Measurements from ENCODE around the gene TSPAN9. TPM values are rescaled to one million over a fixed set of nuclear protein-coding genes. Genes with fewer than 3 reads are reported as not detected.

Gene TSPAN9
- total RNA-seq, 1 experiment from 2014 or later: 13.4 TPM

DNA sequence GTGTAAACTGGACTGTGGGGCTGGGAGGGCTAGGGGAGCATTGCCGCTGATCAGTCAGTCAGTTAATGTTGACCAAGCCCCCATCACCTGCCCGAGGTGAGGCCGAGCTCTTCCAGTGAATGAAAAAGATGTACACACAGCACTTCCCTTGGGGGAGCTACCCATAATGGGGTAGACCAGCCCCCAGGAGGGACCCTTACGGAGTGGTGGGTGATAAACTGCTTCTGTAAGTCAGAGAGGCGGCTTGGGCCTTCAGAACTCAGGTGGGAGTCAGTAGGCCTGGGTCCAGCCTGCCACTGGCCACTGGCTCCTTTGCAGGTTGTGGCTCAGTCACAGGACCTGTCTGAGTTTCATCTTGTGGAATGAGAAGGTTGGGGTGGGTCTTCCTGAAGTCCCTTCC, 43.5 kb downstream of the TSPAN9 start:
- no TSS peak for BruUV-seq (replicated peaks)
- intact Hi-C loops (cut with micrococcal nuclease): no loop called here
- CTCF ChIA-PET: interaction anchor here (0.5 to 5.7 kb wide), 9 partner anchors 8 to 657 kb away, joined by 3 to 26 read pairs (median 6); no protein-coding TSS in a partner anchor
- no peak for DNase-seq (ENCODE audit: unreplicated experiment)
- TF ChIP-seq CTCF (IDR thresholded peaks at IDR 0.05; ENCODE audit: unreplicated experiment): no peak
- Mint-ChIP-seq H3K36me3 (ENCODE audit: insufficient read depth, unreplicated experiment) (no peaks in the 10 kb centered on the region), H3K27me3 (ENCODE audit: insufficient read depth, unreplicated experiment) (no peaks in the 10 kb centered on the region), H3K27ac (ENCODE audit: low read depth, unreplicated experiment) (peak overlapping the region; percentile 92), H3K4me3 (ENCODE audit: unreplicated experiment) (peak overlapping the region; percentile 52), H3K4me1 (ENCODE audit: insufficient read depth, unreplicated experiment) (peaks cover 46% of the 10 kb centered on the region), H3K9me3 (ENCODE audit: unreplicated experiment) (no peaks in the 10 kb centered on the region)
- POLR2A ChIA-PET: interaction anchor here (0.7 to 1.4 kb wide), 4 partner anchors 9 to 753 kb away, joined by 3 to 7 read pairs (median 4); partner anchors contain the start of gene PARP11

DNA sequence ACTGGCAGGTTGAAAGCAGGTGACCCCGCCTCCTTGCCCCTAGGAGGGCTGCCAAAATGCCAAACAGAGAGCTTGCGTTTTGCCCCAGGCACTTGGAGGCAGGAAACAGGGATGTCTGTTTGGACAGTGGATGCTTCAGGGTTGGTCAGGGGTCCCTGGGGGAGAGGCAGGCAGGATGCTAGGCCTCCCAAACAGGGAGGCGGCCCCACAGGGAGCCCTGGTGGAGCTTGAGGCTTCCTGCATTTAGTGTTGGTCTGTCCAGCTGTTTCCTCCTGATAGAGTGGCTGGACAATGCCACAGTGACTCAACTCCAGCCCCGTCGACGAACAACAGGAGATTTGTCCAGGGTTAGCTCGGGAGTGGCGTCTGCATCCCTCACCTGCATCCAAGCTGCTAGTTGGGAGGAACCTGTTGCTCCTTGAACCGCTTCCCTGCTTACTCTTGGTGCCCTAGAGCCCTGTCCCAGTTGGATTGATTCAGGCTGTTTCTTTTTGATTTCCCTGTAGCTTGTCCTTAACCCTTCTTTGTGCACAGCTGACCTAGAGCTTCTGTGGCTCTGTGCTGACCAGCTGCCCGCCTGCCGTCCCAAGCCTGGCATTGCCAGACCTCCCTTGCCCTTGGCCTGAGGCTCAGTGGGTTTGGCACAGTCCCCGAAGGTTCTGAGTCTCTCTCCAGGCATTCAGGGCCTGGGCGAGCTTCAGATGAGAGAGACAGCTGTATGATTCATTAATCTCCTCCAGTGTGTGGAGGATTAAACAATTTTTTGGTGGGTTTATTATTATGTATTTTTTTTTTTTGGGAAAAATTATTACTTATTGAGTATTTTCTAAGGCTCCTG, 45.9 kb downstream of the TSPAN9 start:
- Mint-ChIP-seq H3K4me1 (ENCODE audit: insufficient read depth, unreplicated experiment) (peaks cover 33% of the 10 kb centered on the region), H3K27me3 (ENCODE audit: insufficient read depth, unreplicated experiment) (no peaks in the 10 kb centered on the region), H3K27ac (ENCODE audit: low read depth, unreplicated experiment) (peak overlapping the region; percentile 33), H3K4me3 (ENCODE audit: unreplicated experiment) (no peak overlapping the region), H3K9me3 (ENCODE audit: unreplicated experiment) (no peaks in the 10 kb centered on the region), H3K36me3 (ENCODE audit: insufficient read depth, unreplicated experiment) (no peaks in the 10 kb centered on the region)
- ChIA-PET POLR2A (interaction anchor here (0.7 to 1.4 kb wide), 6 partner anchors 9 to 90 kb away, joined by 3 to 7 read pairs (median 5); no protein-coding TSS in a partner anchor), CTCF (interaction anchor here (1.3 to 3.4 kb wide), 6 partner anchors 11 to 177 kb away, joined by 3 to 26 read pairs (median 12); no protein-coding TSS in a partner anchor)
- BruUV-seq (replicated peaks): no TSS peak
- no peak for TF ChIP-seq CTCF (IDR thresholded peaks at IDR 0.05; ENCODE audit: unreplicated experiment)
- DNase-seq (ENCODE audit: unreplicated experiment): peak; percentile 89
- intact Hi-C loops (cut with micrococcal nuclease): loop anchor here (1.0 kb wide), 1 partner anchor 50 kb away; no protein-coding TSS in a partner anchor

DNA sequence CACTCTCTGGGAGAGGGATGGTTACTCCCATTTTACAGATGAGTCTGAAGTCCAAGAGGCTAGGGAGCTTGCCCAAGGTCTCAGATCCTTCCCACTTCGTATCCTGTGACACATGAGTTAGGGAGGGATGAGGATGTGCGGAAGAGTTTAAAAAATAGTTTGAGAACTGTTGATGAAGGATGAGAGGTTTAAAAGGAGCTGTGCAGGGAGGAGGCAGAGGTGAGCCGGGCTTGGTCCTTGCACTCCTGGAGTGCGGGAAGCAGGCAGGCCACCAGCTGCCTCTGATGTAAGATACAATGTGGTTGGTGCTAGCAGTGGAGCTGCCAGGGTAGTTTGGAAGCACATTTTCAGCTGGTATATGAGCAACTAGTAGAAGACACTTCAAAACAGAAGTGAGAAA, 46.5 kb downstream of the TSPAN9 start:
- TF ChIP-seq CTCF (IDR thresholded peaks at IDR 0.05; ENCODE audit: unreplicated experiment): no peak
- Mint-ChIP-seq H3K27ac (ENCODE audit: low read depth, unreplicated experiment) (peak overlapping the region; percentile 33), H3K9me3 (ENCODE audit: unreplicated experiment) (no peaks in the 10 kb centered on the region), H3K4me3 (ENCODE audit: unreplicated experiment) (no peak overlapping the region), H3K36me3 (ENCODE audit: insufficient read depth, unreplicated experiment) (no peaks in the 10 kb centered on the region), H3K27me3 (ENCODE audit: insufficient read depth, unreplicated experiment) (no peaks in the 10 kb centered on the region), H3K4me1 (ENCODE audit: insufficient read depth, unreplicated experiment) (peaks cover 31% of the 10 kb centered on the region)
- CTCF ChIA-PET: interaction anchor here (0.5 to 3.4 kb wide), 8 partner anchors 10 to 160 kb away, joined by 3 to 26 read pairs (median 5); no protein-coding TSS in a partner anchor
- no TSS peak for BruUV-seq (replicated peaks)
- POLR2A ChIA-PET: interaction anchor here (0.6 to 1.4 kb wide), 4 partner anchors 8 to 692 kb away, joined by 3 to 6 read pairs (median 5); no protein-coding TSS in a partner anchor
- no peak for DNase-seq (ENCODE audit: unreplicated experiment)
- intact Hi-C loops (cut with micrococcal nuclease): loop anchor here (1.0 kb wide), 1 partner anchor 50 kb away; no protein-coding TSS in a partner anchor

DNA sequence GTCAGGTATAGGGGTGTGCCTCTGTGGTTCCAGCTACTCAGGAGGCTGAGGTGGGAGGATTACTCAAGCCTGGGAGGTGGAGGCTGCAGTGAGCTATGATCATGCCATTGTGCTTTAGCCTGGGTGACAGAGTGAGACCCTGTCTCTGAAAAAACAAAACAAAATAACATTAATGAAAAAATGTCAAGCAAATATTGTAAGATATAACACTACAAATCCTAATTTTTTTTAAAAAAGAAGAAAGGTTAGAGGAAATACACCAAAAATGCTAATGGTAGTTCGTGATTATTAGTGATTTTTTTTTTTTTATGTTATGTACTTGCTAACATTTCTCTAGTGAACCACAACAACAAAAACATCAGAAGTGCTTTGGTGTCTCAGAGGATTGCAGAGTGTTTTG, 47.7 kb downstream of the TSPAN9 start:
- Mint-ChIP-seq H3K9me3 (ENCODE audit: unreplicated experiment) (no peaks in the 10 kb centered on the region), H3K27ac (ENCODE audit: low read depth, unreplicated experiment) (no peak overlapping the region), H3K27me3 (ENCODE audit: insufficient read depth, unreplicated experiment) (no peaks in the 10 kb centered on the region), H3K4me1 (ENCODE audit: insufficient read depth, unreplicated experiment) (peaks cover 24% of the 10 kb centered on the region), H3K4me3 (ENCODE audit: unreplicated experiment) (no peak overlapping the region), H3K36me3 (ENCODE audit: insufficient read depth, unreplicated experiment) (no peaks in the 10 kb centered on the region)
- intact Hi-C loops (cut with micrococcal nuclease): no loop called here
- no peak for DNase-seq (ENCODE audit: unreplicated experiment)
- ChIA-PET CTCF (interaction anchor here (0.6 to 3.4 kb wide), 4 partner anchors 51 to 150 kb away, joined by 3 to 20 read pairs (median 12); no protein-coding TSS in a partner anchor), POLR2A (interaction anchor here (0.7 kb wide), 1 partner anchor 78 kb away, joined by 3 read pairs; no protein-coding TSS in a partner anchor)
- no peak for TF ChIP-seq CTCF (IDR thresholded peaks at IDR 0.05; ENCODE audit: unreplicated experiment)
- BruUV-seq (replicated peaks): no TSS peak

All from MCF 10A (cell line).